NCI-H1417 (cell line): ENCODE data around the gene ARHGEF19.

Experiments used
- DNase-seq, 3 experiments: peaks; one replicate each; lab custom pipeline; 2025; lab: John Stamatoyannopoulos, UW

ARHGEF19 gene

GRCh38 chr1:16150508-16150907 is 61.9 kb downstream of the ARHGEF19 start:
- no peak for DNase-seq

GRCh38 chr1:16149702-16150488 is 62.6 kb downstream of the ARHGEF19 start:
- no peak for DNase-seq

- no peak for DNase-seq
Measured at GRCh38 chr1:16149146-16149545, 63.3 kb downstream of the ARHGEF19 start.

- DNase-seq = no peak
Measured at GRCh38 chr1:16148329-16149092, 63.9 kb downstream of the ARHGEF19 start.
